GF-D8 (cell line): Measurements from ENCODE around the gene SLC6A2.

Experiments
- DNase-seq: peaks from one replicate; lab custom pipeline; 2025; lab: John Stamatoyannopoulos, UW

Gene SLC6A2

GRCh38 chr16:55711959-55712876 lies 56.4 kb downstream of the SLC6A2 start:
- DNase-seq, result peak; percentile 6

GRCh38 chr16:55713103-55713502 lies 57.3 kb downstream of the SLC6A2 start:
- no peak for DNase-seq

DNA sequence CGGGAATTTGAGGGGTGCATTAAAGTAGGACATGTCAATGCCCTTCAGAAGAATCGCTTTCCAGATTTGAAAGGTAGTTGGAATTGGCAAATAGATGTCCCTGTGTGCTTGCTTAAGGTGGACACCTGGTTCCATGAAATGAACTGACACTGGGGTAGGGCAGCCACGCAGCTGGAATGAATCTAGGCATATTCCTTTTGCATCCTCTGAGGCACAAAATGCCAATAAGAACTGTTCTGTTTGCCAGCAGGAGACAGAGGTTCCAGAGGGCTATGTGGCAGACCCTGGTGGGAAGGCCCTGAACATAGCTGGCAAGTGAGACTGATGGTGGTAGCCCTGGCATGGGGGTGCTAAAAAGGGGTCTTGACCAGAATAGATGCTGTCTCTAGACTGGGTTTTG lies 61.5 kb downstream of the SLC6A2 start:
- no peak for DNase-seq

- no peak for DNase-seq
These were observed 69.4 kb downstream of the SLC6A2 start for GRCh38 chr16:55725055-55725777.

DNA sequence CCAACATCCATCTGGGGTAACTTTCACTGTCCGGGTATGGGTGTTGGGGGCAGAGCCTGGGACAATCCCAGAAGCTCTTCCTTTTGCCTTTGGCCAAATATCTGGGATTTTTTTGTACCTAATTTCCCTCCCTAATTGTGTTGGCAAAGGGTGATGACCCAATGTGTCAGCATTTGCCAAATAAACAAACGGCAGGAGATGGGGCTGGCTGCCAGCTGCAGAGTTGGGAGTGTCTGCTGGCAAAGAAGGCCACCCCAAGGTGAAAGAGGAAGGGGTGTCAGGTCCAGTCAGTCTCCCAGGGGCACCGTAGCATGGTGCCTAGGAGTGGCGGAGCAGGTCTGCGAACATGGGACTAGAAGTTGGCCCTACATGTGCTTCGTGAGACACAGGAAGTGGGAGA lies 73.0 kb downstream of the SLC6A2 start:
- DNase-seq, result no peak

DNA sequence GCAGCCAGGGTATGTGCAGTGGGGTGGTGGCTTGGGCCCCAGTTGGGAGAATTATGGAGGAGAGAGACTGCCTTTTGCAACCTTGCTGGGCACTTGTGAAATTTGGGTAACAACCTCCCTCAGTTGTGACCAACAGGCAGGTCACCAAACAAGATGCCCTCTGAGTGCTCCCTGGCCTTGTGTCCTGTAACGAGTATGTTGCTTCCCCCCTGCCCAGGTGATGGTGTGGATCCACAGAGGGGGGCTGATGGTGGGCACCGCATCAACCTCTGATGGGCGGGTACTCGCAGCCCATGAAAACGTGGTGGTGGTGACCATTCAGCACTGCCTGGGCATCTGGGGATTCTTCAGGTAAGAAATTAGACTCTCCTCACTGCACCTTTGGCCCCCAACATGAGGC lies 74.3 kb downstream of the SLC6A2 start:
- DNase-seq, result no peak

- no peak for DNase-seq
These were observed 76.7 kb downstream of the SLC6A2 start for GRCh38 chr16:55732496-55732895.

GRCh38 chr16:55734665-55735064 lies 78.9 kb downstream of the SLC6A2 start:
- DNase-seq, result no peak

DNA sequence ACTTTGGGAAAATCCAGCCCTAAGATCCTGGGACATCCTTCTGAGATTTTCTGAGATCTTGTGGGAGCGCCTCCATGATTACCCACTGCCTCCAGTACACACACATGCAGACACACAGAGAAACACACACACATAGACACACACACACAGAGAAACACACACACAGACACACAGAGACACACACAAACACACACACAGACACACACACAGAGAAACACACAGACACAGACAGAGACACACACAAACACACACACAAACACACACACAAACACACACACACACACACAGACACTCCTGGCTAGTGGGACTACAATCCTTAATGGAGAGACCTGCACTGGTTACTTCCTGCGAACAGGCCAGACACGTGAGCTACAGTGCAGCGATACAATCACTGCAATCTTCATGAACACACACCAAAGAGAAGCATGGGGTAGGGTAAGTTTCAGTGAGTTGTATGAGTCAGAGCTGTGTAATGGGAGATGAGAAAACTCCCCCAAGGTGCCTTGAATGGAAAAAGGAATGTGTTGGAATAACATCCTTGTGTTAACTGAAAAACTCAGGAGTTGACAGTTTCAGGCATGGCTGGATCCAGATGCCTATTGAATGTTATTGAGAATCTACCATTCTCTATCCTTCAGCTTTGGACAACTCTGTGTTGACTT lies 79.5 kb downstream of the SLC6A2 start:
- no peak for DNase-seq

DNA sequence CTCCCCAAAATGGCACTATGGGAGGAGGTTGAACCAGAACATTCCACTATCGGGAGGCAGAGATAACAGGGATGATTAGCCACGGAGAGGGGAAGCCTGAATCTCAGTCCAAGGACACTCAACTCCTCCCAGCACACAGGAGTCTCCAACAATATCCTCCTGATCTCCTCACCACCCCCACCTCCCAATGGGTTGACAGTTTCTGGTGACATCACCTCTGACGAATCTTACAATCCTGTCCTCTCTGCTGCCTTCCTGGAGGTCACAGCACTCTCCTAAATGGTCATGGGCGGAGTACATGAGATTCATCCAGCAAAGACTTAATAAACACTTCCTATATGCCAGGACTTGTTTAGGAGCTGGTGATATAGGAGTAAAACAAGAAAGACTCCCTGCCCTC lies 80.9 kb downstream of the SLC6A2 start:
- no peak for DNase-seq

DNA sequence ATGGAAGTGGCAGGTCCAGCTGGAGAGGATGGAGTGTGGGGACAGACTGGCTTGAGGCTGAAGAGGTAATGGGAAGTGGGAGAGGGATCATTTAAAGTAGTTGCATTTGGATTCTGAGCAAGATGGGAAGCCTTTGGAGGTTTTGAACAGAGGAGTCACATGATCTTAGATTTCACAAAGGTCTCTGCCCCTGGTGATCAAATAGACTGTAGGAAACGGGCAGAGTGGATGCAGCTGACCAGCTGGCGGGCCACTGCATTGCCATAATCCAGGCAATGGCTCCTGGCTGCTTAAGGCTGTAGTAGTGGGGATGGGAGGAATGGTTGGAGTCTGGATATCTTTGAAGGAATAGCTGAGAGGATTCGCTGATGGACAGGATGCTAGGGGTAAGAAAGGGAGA lies 81.5 kb downstream of the SLC6A2 start:
- DNase-seq, result no peak

GRCh38 chr16:55737966-55738365 lies 82.2 kb downstream of the SLC6A2 start:
- no peak for DNase-seq

DNA sequence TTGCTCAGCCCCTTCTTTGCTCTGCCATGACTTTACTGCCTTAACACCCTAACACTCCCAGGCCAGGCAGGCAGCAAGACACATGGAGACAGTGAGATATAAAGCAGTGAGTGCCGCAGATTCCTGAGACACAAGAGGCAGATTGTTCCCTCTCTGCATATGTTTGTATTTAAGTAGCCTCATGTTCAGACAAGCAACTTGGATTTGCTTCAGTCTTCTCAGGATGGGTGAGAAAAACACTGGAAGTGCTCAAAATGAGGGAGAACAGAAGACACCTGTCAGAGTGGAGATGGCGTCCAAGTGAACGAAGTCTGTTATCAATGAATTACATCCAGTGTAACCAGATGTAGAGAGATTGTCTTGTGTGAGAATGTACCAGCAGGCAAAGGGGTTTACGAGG lies 90.3 kb downstream of the SLC6A2 start:
- DNase-seq, result no peak

DNA sequence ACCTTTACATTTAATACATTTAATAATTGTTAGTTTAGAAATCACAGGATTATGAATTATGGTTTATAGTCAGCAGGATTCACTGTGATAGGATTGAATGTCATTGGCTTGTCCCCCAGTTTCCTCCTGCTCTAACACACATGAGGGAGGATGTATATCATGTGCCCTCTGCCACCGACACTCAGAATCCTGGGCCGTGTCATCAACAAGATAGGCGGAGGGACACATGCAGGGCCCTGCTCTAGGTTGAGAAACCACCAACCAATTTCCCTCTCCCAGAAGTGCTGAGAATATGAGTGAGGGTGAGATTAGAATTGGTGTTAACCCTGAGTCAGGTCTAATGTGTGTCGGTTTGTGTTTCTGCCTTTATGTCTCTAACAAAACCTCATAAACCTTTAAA lies 92.0 kb downstream of the SLC6A2 start:
- no peak for DNase-seq

- peak; percentile 90 for DNase-seq
These were observed 96.8 kb downstream of the SLC6A2 start for GRCh38 chr16:55752465-55753144.

GRCh38 chr16:55753145-55753631 lies 97.4 kb downstream of the SLC6A2 start:
- DNase-seq, result peak; percentile 88
